ENCODE measurements around the gene CFAP74.
"Not testable (repeated sequence)": the region's sequence is repeated elsewhere in the genome, so short reads cannot be mapped to it uniquely, and the experiment has no call there.

Gene CFAP74

GRCh38 chr1:1899266-1899966 lies 104.2 kb downstream of the CFAP74 start:
- DNase-seq (ENCODE audit: low read depth in 3 of 3, low spot score in 1 of 3): no peak

- no peak for DNase-seq (ENCODE audit: low read depth in 3 of 3, low spot score in 1 of 3)
Measured at GRCh38 chr1:1898246-1898933, 105.2 kb downstream of the CFAP74 start.

GRCh38 chr1:1895456-1896336 lies 107.9 kb downstream of the CFAP74 start:
- DNase-seq (ENCODE audit: low read depth in 3 of 3, low spot score in 1 of 3): no peak

GRCh38 chr1:1895060-1895418 lies 108.5 kb downstream of the CFAP74 start:
- DNase-seq (ENCODE audit: low read depth in 3 of 3, low spot score in 1 of 3): no peak

GRCh38 chr1:1894354-1895059 lies 109.1 kb downstream of the CFAP74 start:
- no peak for DNase-seq (ENCODE audit: low read depth in 3 of 3, low spot score in 1 of 3)

GRCh38 chr1:1893997-1894353 lies 109.6 kb downstream of the CFAP74 start:
- no peak for DNase-seq (ENCODE audit: low read depth in 3 of 3, low spot score in 1 of 3)

- no peak for DNase-seq (ENCODE audit: low read depth in 3 of 3, low spot score in 1 of 3)
Measured at GRCh38 chr1:1893291-1893985, 110.1 kb downstream of the CFAP74 start.

- no peak for DNase-seq (ENCODE audit: low read depth in 3 of 3, low spot score in 1 of 3)
Measured at GRCh38 chr1:1892763-1893120, 110.8 kb downstream of the CFAP74 start.

GRCh38 chr1:1892079-1892762 lies 111.4 kb downstream of the CFAP74 start:
- no peak for DNase-seq (ENCODE audit: low read depth in 3 of 3, low spot score in 1 of 3)

GRCh38 chr1:1891349-1892078 lies 112.1 kb downstream of the CFAP74 start:
- peak; percentile 60 to 66 (median 63) for DNase-seq (ENCODE audit: low read depth in 3 of 3, low spot score in 1 of 3)

- peak; percentile 65 to 86 (median 79) for DNase-seq (ENCODE audit: low read depth in 3 of 3, low spot score in 1 of 3)
Measured at GRCh38 chr1:1890506-1891348, 112.9 kb downstream of the CFAP74 start, which contains the start of gene GNB1. TSS of gene GNB1 (minus strand) at chr1:1891087. CDS start at chr1:1825453, 65,634 bp downstream.

GRCh38 chr1:1889847-1890505 lies 113.6 kb downstream of the CFAP74 start:
- DNase-seq (ENCODE audit: low read depth in 3 of 3, low spot score in 1 of 3): peak in 2 of 3 donors; percentile 2 to 29

GRCh38 chr1:1889090-1889750 lies 114.4 kb downstream of the CFAP74 start:
- DNase-seq (ENCODE audit: low read depth in 3 of 3, low spot score in 1 of 3): no peak

- DNase-seq (ENCODE audit: low read depth in 3 of 3, low spot score in 1 of 3): not testable (repeated sequence)
Measured at GRCh38 chr1:1883890-1884289, 119.7 kb downstream of the CFAP74 start.

- DNase-seq (ENCODE audit: low read depth in 3 of 3, low spot score in 1 of 3): no peak
Measured at GRCh38 chr1:1883092-1883873, 120.3 kb downstream of the CFAP74 start.

- no peak for DNase-seq (ENCODE audit: low read depth in 3 of 3, low spot score in 1 of 3)
Measured at GRCh38 chr1:1881727-1882126, 121.9 kb downstream of the CFAP74 start.

All from stimulated activated CD4-positive, alpha-beta T cell treated with anti-CD3 and anti-CD28 coated beads, TNF-alpha, amount 100 ng/mL, for 1 hour (primary cell).